Skeletal muscle tissue (tissue), 4 donors: ENCODE measurements around the gene RPRD1B. TPM values are rescaled to one million over a fixed set of nuclear protein-coding genes. Genes with fewer than 3 reads are reported as not detected.

Experiments
- H3K27ac ChIP-seq: one replicate; pipeline ENCODE4 v1.7.0; 2013; ENCODE audit warnings: mild to moderate bottlenecking, low read depth, low read length, inconsistent platforms
- H3K27me3 ChIP-seq, 3 donors: one replicate each; pipeline ENCODE4 v1.7.0; 2013; ENCODE audit warnings: low read length in 3 of 3; ENCODE audit not compliant: control insufficient read depth in 3 of 3, insufficient read depth in 3 of 3
- H3K36me3 ChIP-seq, 3 donors: one replicate each; pipeline ENCODE4 v1.7.0; 2013; ENCODE audit warnings: low read length in 3 of 3; ENCODE audit not compliant: control insufficient read depth in 3 of 3, insufficient read depth in 3 of 3
- H3K4me1 ChIP-seq, 3 donors: one replicate each; pipeline ENCODE4 v1.7.0; 2013; ENCODE audit warnings: low read length in 3 of 3, mild to moderate bottlenecking in 3 of 3; ENCODE audit not compliant: control insufficient read depth in 3 of 3, insufficient read depth in 3 of 3
- H3K4me3 ChIP-seq, 3 donors: one replicate each; pipeline ENCODE4 v1.7.0; 2013; ENCODE audit warnings: low read length in 3 of 3
- H3K9ac ChIP-seq, 3 donors: one replicate each; pipeline ENCODE4 v1.7.0; 2013; ENCODE audit warnings: low read length in 3 of 3, mild to moderate bottlenecking in 3 of 3, moderate library complexity in 2 of 3, low read depth in 1 of 3
- H3K9me3 ChIP-seq, 3 donors: one replicate each; pipeline ENCODE4 v1.7.0; 2013; ENCODE audit warnings: low read length in 3 of 3; ENCODE audit not compliant: control insufficient read depth in 3 of 3
- total RNA-seq: library from RNA; depleted of rRNA; stranded (reverse); fragments of >200 nt; gene quantifications from one replicate; pipeline ENCODE4 v1.2.3, GENCODE V29; 2014
- donor health status: Osteomylitis.

RPRD1B gene
- total RNA-seq, 1 donor from 2014 or later = 35.5 TPM

GRCh38 chr20:38108986-38109541 lies 75.5 kb downstream of the RPRD1B start:
- H3K9me3 ChIP-seq = no peaks in the 10 kb centered on the region
- H3K36me3 ChIP-seq = no peaks in the 10 kb centered on the region
- H3K9ac ChIP-seq = peak overlapping the region in 2 of 3 donors; percentile 46 to 60
- peak overlapping the region in 2 of 3 donors; percentile 31 to 39 for H3K4me3 ChIP-seq
- peaks cover 50 to 59% (median 58%) of the 10 kb centered on the region in 3 donors for H3K4me1 ChIP-seq
- no peaks in the 10 kb centered on the region for H3K27me3 ChIP-seq
- peak overlapping the region; percentile 95 for H3K27ac ChIP-seq

- Histone ChIP-seq H3K27me3 (no peaks in the 10 kb centered on the region), H3K9me3 (no peaks in the 10 kb centered on the region), H3K9ac (peak overlapping the region in 2 of 3 donors; percentile 36 to 42), H3K4me3 (peak overlapping the region in 2 of 3 donors; percentile 8 to 45), H3K4me1 (peaks cover 57 to 67% (median 65%) of the 10 kb centered on the region in 3 donors), H3K36me3 (no peaks in the 10 kb centered on the region), H3K27ac (peak overlapping the region; percentile 95)
Measured at GRCh38 chr20:38109591-38110524, 76.3 kb downstream of the RPRD1B start.

- H3K9me3 ChIP-seq = no peaks in the 10 kb centered on the region
- peak overlapping the region; percentile 95 for H3K27ac ChIP-seq
- H3K4me3 ChIP-seq = peak overlapping the region in 2 of 3 donors; percentile 8 to 45
- peaks cover 57 to 67% (median 65%) of the 10 kb centered on the region in 3 donors for H3K4me1 ChIP-seq
- H3K27me3 ChIP-seq = no peaks in the 10 kb centered on the region
- peak overlapping the region in 2 of 3 donors; percentile 24 to 36 for H3K9ac ChIP-seq
- no peaks in the 10 kb centered on the region for H3K36me3 ChIP-seq
Measured at GRCh38 chr20:38110525-38111178, 77.1 kb downstream of the RPRD1B start.

DNA sequence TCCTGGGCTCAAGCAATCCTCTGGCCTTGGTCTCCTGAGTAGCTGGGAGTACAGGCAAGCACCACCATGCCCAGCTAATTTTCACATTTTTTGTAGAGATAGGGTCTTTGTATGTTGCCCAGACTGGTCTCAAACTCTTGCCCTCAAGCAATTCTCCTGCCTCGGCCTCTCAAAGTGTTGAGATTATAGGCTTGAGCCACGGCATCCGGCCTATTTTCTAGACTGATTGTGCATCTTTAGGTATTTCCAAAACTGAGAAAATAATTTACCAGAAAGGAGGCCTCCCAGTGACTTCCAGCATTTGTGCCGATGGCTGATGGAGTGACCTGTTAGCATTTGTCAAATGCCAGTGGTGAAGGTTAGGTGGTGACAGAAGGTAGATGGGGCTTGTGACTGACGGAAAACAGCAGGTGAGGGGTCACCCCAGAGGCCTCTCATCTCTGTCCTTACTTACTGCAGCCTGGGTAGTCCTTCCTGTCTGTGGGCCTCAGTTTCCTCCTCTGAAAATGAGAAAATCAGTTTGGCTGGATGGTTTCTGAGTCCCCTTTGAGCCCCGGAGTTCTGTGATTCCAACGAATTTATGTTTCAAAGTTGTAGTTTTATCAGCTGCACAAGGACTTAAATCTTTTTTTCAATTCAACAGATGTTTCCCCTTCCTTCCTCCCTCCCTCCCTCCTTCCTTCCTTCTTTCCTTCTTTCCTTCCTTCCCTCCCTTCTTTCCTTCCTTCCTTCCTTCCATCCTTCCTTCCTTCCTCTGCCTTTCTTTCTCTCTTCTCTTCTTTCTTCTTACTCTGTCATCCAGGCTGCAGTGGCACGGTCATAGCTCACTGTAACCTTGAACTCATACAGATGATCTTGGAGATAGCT lies 78.1 kb downstream of the RPRD1B start:
- Histone ChIP-seq H3K27me3 (no peaks in the 10 kb centered on the region), H3K4me1 (peaks cover 57 to 67% (median 65%) of the 10 kb centered on the region in 3 donors), H3K4me3 (no peak overlapping the region), H3K36me3 (no peaks in the 10 kb centered on the region), H3K9me3 (no peaks in the 10 kb centered on the region), H3K9ac (no peak overlapping the region), H3K27ac (no peak overlapping the region)

GRCh38 chr20:38112261-38112929 lies 78.8 kb downstream of the RPRD1B start:
- no peak overlapping the region for H3K9ac ChIP-seq
- no peaks in the 10 kb centered on the region for H3K9me3 ChIP-seq
- peak overlapping the region; percentile 49 for H3K27ac ChIP-seq
- H3K4me1 ChIP-seq = peaks cover 57 to 67% (median 65%) of the 10 kb centered on the region in 3 donors
- H3K36me3 ChIP-seq = no peaks in the 10 kb centered on the region
- no peak overlapping the region for H3K4me3 ChIP-seq
- H3K27me3 ChIP-seq = no peaks in the 10 kb centered on the region

- Histone ChIP-seq H3K4me3 (no peak overlapping the region), H3K36me3 (no peaks in the 10 kb centered on the region), H3K27me3 (no peaks in the 10 kb centered on the region), H3K9ac (no peak overlapping the region), H3K9me3 (no peaks in the 10 kb centered on the region), H3K27ac (peak overlapping the region; percentile 49), H3K4me1 (peaks cover 57 to 67% (median 65%) of the 10 kb centered on the region in 3 donors)
Measured at GRCh38 chr20:38112930-38113294, 79.4 kb downstream of the RPRD1B start.

DNA sequence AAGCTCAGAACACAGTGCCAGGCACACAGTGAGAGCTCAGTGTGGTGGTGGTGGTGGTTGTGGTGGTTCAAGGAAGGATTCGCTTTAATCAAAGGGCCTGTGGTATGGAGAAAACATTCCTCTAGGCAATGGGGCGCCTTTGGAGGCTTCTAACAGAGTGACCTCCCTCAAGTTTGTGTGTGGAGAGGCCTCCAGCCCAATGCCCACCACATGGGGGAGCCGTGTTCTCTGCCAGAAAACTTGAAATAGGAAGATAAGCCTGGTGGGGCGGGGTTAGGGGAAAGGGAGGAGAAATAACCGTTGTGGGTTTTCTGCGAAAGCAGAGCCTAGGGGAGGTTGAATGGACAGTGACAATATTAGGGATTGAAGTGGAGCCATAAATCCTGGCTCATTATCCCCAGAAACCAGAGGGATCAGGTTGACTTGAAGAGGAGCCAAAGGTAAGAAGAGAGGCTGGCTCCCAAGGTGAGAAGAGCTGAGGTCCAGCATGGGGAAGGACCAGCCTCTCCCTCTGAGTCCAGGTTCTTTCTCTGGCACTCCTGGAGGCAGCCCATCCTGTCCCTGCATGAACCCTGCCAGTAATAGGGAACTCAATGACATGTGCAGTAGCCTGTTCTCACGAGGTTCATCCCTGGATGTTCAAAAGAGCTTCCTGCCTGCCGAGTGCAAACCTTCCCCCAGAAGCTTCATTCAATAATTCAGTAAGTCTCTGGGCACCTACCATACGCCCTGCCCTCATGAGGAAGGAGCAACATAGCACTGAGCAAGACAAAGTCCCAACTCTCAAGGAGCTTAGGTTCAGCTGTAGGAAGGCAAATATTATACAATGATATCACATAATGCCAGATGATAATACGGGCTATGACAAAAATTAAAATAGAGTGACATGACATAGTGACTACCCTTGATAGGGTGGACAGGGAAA lies 80.1 kb downstream of the RPRD1B start:
- H3K27me3 ChIP-seq = no peaks in the 10 kb centered on the region
- peak overlapping the region in 1 of 3 donors; percentile 11 for H3K4me3 ChIP-seq
- peak overlapping the region; percentile 59 for H3K27ac ChIP-seq
- no peaks in the 10 kb centered on the region for H3K9me3 ChIP-seq
- H3K36me3 ChIP-seq = no peaks in the 10 kb centered on the region
- H3K4me1 ChIP-seq = peaks cover 53 to 61% (median 59%) of the 10 kb centered on the region in 3 donors
- H3K9ac ChIP-seq = no peak overlapping the region

GRCh38 chr20:38114353-38114791 lies 80.8 kb downstream of the RPRD1B start:
- Histone ChIP-seq H3K9ac (no peak overlapping the region), H3K9me3 (no peaks in the 10 kb centered on the region), H3K27me3 (no peaks in the 10 kb centered on the region), H3K36me3 (no peaks in the 10 kb centered on the region), H3K4me3 (no peak overlapping the region), H3K27ac (peak overlapping the region; percentile 59), H3K4me1 (peaks cover 46 to 54% (median 52%) of the 10 kb centered on the region in 3 donors)
